HG03520 (cell line): ENCODE measurements around the gene ADGRB3.

Source experiments
- ATAC-seq: cut with Tn5 transposase; IDR thresholded peaks from one replicate; pipeline ENCODE4 v1.9.1; 2021; ENCODE audit warnings: mild to moderate bottlenecking, moderate library complexity; ENCODE audit not compliant: unreplicated experiment

The ADGRB3 gene

GRCh38 chr6:69303382-69303781, 668.3 kb downstream of the ADGRB3 start:
- no peak for ATAC-seq

GRCh38 chr6:69305456-69305855, 670.4 kb downstream of the ADGRB3 start:
- ATAC-seq, result no peak

DNA sequence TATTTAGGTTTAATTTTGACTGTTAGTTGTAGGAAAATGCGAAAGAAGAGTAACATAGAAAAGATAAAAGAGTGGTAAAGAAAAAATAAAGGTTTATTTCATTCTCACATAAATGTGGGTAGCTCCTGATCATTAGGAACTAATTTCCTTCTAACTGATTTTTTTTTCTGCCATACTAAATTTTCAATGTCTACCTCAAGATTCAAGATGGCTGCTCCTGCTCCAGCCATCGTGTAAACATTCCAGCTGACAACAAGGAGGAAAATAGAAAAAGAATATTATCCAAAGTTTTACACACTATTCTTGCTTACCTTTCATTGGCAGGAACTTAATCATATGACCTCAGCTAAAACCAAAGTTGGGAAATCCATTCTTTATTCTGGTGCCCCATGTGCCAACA, 673.5 kb downstream of the ADGRB3 start:
- no peak for ATAC-seq

DNA sequence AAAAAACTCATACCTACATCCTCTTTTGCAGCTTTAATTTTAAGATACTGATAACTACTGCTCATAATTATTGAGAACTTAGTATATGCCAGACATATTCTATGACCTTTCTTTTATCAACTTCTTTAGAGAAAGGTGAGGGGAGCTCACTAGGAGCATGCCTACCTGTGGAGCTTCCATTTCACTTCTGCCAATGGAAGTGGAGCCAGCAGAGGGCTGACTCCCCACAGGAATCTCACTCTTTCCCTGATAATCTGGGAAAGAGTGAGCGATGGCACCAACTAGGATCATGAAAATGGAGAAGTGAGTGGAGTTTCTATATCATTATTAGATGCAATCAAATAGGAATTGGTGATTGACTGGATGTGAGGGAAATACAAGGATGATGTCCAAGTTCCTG, 676.8 kb downstream of the ADGRB3 start:
- no peak for ATAC-seq

- no peak for ATAC-seq
These were observed 678.9 kb downstream of the ADGRB3 start for GRCh38 chr6:69314001-69314400.

DNA sequence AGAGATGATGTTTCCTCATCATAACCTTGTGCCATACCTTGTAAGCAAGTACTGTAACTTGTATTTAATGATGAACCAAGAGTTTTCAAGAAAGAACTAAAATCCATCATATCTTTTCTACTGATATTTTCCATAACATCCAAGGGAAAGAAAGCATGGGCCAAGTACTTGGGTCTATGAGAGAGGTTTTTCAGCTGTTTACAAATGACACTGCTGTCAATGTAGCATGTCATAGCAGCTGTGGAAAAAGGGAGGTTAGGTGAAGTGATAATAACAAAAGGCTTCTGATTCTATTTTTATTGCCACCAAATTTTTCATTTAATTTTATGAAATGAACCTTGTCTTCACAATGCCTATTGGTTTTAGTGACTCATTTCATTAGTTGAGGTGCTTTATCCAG, 679.4 kb downstream of the ADGRB3 start:
- no peak for ATAC-seq

DNA sequence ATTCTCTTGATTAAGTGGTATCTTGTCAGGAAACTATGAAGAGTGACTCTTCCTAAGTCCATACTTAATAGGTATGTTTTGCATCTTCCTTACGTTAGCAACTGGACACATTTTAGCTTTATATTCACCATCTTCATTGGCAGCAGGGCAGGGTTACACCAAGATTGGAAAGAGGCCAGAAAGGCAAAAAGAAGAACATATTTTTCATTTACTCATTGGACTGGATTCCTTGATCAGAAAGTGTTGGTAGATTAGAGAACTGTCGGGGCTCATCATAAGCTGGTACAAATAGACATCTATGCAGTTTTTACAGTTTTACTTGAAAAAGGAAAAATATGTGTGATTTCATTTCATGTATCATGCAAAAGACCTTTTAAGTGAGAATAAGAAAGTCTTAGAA, 696.8 kb downstream of the ADGRB3 start:
- no peak for ATAC-seq

- ATAC-seq, result no peak
These were observed 702.2 kb downstream of the ADGRB3 start for GRCh38 chr6:69337311-69337710.

GRCh38 chr6:69338431-69339162, 703.5 kb downstream of the ADGRB3 start:
- no peak for ATAC-seq

DNA sequence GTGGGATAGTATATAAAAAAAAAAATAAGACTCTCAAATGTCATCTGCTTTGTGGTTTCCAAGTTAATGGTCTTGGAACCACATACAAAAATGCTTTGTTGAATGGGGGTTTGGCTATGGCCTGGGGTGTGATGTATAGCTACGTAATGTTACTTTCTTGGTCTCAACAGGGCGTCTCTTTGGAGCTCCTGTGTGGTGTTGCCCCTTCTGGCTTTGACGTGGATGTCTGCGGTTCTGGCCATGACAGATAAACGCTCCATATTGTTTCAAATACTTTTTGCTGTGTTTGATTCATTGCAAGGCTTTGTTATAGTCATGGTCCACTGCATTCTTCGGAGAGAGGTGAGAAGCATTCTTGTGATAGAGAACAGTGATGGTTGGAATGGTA, 704.1 kb downstream of the ADGRB3 start:
- ATAC-seq, result no peak

DNA sequence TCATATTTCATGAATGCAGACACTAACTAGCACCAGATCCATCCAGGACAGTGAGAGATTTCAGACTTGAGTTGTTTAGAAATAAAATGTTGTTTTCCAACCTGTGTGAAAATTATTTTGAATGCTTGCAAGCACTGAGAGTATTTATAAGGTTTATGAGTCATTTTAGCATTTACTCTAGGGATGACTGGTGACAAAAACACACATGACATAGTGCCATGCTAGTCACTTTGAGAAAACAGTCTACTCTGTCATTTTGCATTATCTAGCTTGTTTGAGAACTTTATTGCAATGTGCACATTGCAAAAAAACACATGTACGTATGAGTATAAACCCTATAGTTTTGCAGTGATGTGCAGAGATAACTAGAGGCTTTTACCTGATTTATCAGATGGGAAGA, 705.1 kb downstream of the ADGRB3 start:
- no peak for ATAC-seq

- no peak for ATAC-seq
These were observed 708.8 kb downstream of the ADGRB3 start for GRCh38 chr6:69343851-69344250.

- no peak for ATAC-seq
These were observed 714.7 kb downstream of the ADGRB3 start for GRCh38 chr6:69349771-69350170.

- ATAC-seq, result no peak
These were observed 727.1 kb downstream of the ADGRB3 start for GRCh38 chr6:69362209-69362608.

- no peak for ATAC-seq
These were observed 731.7 kb downstream of the ADGRB3 start for GRCh38 chr6:69366831-69367230.

GRCh38 chr6:69368613-69369012, 733.5 kb downstream of the ADGRB3 start:
- ATAC-seq, result no peak

- ATAC-seq, result no peak
These were observed 735.7 kb downstream of the ADGRB3 start for GRCh38 chr6:69370763-69371162.

GRCh38 chr6:69378326-69378725, 743.2 kb downstream of the ADGRB3 start:
- no peak for ATAC-seq

DNA sequence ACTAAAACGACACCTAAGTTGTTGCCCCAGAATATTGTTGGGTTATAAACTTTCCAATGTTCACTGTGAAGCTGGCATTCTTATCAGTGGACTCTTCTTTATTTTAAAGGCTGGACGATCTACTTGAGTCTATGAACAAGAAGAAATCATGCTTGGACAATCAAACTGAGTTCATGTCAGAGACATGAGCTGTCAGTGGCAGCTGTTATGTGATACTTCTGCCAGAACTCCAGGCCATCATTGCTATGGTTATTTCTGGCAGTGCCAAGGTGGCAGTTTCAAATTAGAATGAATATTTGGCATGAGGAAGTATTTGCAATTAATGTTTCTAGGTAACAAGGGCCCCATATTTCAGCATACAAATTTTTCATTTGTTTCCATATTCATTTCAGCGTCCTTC, 744.4 kb downstream of the ADGRB3 start:
- ATAC-seq, result no peak

DNA sequence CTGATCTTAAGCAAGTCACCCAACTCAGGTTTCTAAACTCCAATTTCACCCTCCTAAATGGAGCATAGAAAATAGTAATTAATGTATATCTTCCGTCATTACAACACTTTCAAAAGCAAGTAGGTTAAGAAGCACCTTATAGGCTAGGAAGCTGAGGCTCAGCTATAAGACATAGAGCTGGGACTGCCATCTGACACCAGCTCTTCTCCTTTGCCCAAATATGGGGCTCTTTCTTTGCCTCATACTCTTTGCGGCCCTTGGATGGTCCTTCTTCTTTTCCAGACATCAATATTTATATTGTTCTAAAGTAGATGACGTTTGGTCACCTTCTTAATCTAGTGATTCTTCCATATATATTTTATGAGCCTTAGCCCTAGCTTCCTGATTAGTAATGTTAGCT, 748.5 kb downstream of the ADGRB3 start:
- no peak for ATAC-seq

- no peak for ATAC-seq
These were observed 751.3 kb downstream of the ADGRB3 start for GRCh38 chr6:69386426-69386825.

DNA sequence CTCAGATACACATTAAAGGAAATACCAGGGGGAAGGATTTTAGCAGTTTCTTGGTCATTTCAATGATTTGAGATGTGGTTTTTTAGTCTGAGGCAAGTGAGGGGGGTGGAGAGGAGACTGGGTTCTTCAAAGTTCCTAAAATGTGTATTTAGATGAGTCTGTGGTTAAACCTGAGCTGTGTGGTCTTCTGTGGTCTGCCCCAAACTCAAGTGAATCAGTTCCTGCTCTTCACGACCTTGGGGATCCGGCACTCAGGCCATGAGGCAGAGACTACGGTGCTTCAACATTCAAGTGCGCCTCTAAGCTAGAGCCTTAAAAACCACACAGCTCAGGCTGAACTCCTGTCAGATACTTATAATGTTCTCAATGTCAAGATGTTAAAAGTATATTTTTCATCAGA, 755.0 kb downstream of the ADGRB3 start:
- ATAC-seq, result no peak

- no peak for ATAC-seq
These were observed 756.0 kb downstream of the ADGRB3 start for GRCh38 chr6:69391106-69391505.
